GM12875 (cell line): Measurements from ENCODE around the gene CCDC8.

Experiments
- H3K4me3 ChIP-seq: one replicate; pipeline ENCODE4 v1.5.1; 2011; ENCODE audit warnings: low read depth, low read length, control low read depth
- CTCF ChIP-seq: IDR thresholded peaks from 2 replicates; pipeline ENCODE4 v1.5.1; 2011; ENCODE audit warnings: low read depth, mild to moderate bottlenecking, control low read depth, inconsistent platforms, low read length, moderate library complexity, borderline replicate concordance; ENCODE audit not compliant: insufficient read depth

Gene CCDC8

GRCh38 chr19:46388311-46389095 lies 24.9 kb downstream of the CCDC8 start:
- no peak overlapping the region for H3K4me3 ChIP-seq
- no peak for TF ChIP-seq CTCF

GRCh38 chr19:46387713-46388130 lies 25.6 kb downstream of the CCDC8 start:
- H3K4me3 ChIP-seq, result no peak overlapping the region
- no peak for TF ChIP-seq CTCF

GRCh38 chr19:46386996-46387712 lies 26.2 kb downstream of the CCDC8 start:
- no peak overlapping the region for H3K4me3 ChIP-seq
- TF ChIP-seq CTCF, result no peak

DNA sequence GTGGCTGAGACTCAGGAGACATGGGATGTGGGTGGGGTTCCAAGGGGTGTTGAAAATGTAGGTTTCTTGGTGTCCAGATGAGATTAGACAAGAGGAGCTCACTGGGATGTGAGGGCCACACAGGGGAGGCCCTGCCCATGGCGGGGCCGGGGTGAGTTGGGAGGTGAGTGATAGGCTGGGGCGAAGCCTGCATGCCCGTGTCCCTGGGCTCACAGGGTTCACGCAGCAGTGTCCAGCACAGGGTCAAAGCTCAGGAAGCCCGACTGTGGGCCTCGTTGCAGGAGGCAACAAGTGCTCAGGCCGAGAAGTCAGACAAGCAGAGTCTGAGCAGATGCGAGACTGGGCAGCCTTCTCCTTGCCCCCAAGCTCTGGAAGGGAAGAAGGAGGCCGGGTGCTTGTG lies 27.2 kb downstream of the CCDC8 start:
- no peak overlapping the region for H3K4me3 ChIP-seq
- no peak for TF ChIP-seq CTCF

- TF ChIP-seq CTCF, result no peak
These were observed 27.7 kb downstream of the CCDC8 start for GRCh38 chr19:46385636-46386035.

GRCh38 chr19:46384396-46384795 lies 29.0 kb downstream of the CCDC8 start:
- H3K4me3 ChIP-seq, result no peak overlapping the region
- TF ChIP-seq CTCF, result no peak

More at GRCh38 chr19:46385636-46386035, 27.7 kb downstream of the CCDC8 start:
- no peak overlapping the region for H3K4me3 ChIP-seq

DNA sequence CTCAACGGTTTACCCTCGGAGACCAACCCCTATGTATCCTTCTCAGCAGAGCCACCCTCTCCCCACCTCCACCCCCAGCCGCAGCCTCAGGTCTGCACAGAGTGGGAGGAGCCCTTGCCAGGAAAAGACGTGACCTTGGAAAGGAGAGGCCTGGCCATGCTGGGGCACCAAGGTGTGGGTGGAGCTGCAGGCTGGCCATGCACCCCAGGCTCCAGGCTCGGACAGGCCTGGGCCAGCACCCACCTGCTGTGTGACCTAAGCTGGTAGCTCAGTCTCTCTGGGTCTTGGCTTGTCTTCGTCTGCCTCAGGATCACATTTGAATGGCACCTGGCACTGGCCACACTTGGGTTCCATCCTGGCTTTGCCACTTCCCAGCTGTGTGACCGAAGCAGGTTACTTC lies 29.5 kb downstream of the CCDC8 start:
- no peak for TF ChIP-seq CTCF
- H3K4me3 ChIP-seq, result no peak overlapping the region
